ENCODE measurements around the gene ZC3H12A.
"Not testable (repeated sequence)": the region's sequence is repeated elsewhere in the genome, so short reads cannot be mapped to it uniquely, and the experiment has no call there.

ZC3H12A gene

DNA sequence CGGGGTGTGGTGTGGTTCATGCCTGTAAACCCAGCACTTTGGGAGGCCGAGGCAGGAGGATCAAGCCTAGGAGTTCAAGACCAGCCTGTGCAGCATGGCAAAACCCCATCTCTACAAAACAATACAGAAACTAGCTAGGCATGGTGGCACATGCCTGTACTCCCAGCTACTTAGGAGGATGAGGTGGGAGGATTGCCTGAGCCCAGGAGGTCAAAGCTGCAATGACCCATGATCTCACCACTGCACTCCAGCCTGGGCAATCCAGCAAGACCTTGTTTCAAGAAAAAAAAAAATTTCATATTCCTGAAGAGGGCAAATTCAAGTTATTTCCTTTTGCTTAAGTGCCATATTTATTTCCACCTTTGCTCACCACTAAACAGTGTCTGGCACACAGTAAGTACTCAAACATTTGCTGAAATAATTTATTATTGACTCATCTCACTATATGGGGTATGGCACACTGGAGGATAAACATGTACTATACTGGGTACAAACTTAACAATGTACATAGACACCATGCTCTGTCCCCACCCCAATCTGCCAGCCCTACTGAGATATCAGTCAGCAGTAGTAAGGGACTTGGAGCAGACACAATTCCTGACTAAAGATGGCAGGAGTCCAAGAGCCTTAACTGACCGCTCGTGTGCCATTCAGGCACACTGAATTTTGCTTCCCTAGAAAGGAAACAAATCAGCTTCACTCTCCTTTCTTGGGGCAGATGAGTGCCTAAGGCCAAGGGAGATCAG lies 24.7 kb downstream of the ZC3H12A start:
- H3K4me3 ChIP-seq (ENCODE audit: low read depth, low read length) = no peak overlapping the region
- TF ChIP-seq, protein P1, sequence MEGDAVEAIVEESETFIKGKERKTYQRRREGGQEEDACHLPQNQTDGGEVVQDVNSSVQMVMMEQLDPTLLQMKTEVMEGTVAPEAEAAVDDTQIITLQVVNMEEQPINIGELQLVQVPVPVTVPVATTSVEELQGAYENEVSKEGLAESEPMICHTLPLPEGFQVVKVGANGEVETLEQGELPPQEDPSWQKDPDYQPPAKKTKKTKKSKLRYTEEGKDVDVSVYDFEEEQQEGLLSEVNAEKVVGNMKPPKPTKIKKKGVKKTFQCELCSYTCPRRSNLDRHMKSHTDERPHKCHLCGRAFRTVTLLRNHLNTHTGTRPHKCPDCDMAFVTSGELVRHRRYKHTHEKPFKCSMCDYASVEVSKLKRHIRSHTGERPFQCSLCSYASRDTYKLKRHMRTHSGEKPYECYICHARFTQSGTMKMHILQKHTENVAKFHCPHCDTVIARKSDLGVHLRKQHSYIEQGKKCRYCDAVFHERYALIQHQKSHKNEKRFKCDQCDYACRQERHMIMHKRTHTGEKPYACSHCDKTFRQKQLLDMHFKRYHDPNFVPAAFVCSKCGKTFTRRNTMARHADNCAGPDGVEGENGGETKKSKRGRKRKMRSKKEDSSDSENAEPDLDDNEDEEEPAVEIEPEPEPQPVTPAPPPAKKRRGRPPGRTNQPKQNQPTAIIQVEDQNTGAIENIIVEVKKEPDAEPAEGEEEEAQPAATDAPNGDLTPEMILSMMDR (conservative IDR thresholded peaks at IDR 0.05; ENCODE audit: low read depth, low read length) = no peak
- peak; percentile 70 for DNase-seq (ENCODE audit: low read depth)

DNA sequence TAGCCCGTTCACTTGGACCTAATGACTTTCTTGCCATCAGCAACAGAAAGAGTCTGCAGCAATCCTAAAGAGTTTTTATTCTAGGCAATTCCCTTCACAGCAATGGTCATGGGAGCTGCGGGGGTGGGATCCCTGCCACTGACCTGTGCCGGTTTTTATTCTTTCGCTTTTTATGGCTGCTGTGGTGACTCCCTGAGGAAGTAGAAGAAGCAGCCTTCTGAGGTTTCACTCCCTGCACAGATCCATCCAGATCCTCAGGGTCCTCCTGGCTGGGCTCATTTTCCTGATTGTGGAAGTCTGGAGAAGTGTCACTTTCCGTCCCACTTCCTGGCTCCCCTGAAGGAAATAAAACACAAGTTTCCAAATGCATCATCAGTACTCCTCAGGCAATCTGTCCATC lies 27.3 kb downstream of the ZC3H12A start:
- H3K4me3 ChIP-seq (ENCODE audit: low read depth, low read length) = no peak overlapping the region
- TF ChIP-seq, protein P1 (conservative IDR thresholded peaks at IDR 0.05; ENCODE audit: low read depth, low read length) = no peak
- no peak for DNase-seq (ENCODE audit: low read depth)

DNA sequence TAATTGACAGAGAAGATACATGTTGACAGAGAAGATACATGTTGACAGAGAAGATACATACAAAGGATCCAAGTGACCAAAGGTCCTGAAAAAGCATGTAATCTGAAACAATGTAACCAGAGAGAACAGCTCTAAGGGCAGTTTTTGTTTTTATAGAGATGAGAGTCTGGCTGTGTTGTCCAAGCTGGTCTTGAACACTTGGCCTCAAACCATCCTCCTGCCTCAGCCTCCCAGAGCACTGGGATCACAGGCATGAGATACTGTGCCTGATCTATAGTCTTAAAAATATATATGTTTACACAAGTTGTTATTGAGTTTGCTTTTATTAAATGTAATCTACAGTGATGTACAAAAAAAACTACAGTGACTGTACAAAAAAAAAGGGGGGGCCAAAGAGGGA lies 27.7 kb downstream of the ZC3H12A start:
- H3K4me3 ChIP-seq (ENCODE audit: low read depth, low read length) = no peak overlapping the region
- DNase-seq (ENCODE audit: low read depth) = no peak
- TF ChIP-seq, protein P1 (conservative IDR thresholded peaks at IDR 0.05; ENCODE audit: low read depth, low read length) = no peak

DNA sequence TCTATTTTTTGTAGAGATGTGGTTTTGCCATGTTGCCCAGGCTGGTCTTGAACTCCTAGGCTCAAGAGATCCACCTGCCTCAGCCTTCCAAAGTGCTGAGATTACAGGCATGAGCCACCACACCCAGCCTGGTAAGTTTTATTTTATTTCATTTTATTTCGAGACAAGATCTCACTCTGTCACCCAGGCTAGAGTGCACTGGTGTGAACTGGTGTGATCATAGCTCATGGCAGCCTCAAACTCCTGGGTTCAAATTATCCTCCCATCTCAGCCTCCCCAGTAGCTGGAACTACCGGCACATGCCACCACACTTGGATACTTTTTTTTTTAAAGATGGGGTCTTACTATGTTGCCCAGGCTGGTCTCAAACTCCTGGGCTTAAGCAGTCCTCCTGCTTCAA lies 28.4 kb downstream of the ZC3H12A start:
- not testable (repeated sequence) for DNase-seq (ENCODE audit: low read depth); H3K4me3 ChIP-seq (ENCODE audit: low read depth, low read length)

DNA sequence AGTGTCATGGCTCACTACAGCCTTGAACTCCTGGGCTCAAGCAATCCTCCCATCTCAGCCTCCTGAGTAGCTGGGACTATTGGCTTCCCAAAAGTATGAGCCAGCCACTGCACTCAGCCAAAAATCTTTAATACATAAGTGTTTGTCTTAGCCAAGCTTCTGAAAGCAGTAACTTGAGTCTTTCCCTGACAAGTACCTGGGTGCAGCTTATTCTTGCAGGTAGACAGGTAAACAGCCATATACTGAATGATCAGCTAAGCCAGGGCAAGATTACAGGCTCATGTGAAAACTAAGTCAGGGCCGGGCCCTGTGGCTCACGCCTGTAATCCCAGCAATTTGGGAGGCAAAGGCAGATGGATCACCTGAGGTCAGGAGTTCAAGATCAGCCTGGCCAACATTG lies 32.4 kb downstream of the ZC3H12A start:
- no peak overlapping the region for H3K4me3 ChIP-seq (ENCODE audit: low read depth, low read length)
- TF ChIP-seq, protein P1 (conservative IDR thresholded peaks at IDR 0.05; ENCODE audit: low read depth, low read length) = no peak
- no peak for DNase-seq (ENCODE audit: low read depth)

DNA sequence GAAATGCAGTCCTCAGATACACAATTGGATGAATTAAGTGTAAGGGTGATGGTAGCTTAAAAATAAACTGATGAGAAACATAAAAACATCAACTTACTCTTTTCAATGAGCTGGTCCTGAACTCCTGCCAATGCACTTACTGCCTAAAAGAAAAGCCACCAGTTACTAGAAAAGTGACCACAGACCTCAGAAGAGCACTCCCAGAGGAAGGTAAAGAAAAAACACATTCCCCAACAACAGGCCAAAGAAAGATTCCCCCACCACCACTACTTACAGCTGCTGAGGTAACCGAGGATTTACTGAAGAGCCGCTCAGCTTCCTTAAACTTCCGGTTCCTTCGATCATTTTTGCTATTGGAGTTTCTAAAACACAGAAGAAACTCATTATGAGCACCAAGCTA lies 34.8 kb downstream of the ZC3H12A start:
- H3K4me3 ChIP-seq (ENCODE audit: low read depth, low read length) = no peak overlapping the region
- TF ChIP-seq, protein P1 (conservative IDR thresholded peaks at IDR 0.05; ENCODE audit: low read depth, low read length) = peak; percentile 52
- DNase-seq (ENCODE audit: low read depth) = peak; percentile 59

DNA sequence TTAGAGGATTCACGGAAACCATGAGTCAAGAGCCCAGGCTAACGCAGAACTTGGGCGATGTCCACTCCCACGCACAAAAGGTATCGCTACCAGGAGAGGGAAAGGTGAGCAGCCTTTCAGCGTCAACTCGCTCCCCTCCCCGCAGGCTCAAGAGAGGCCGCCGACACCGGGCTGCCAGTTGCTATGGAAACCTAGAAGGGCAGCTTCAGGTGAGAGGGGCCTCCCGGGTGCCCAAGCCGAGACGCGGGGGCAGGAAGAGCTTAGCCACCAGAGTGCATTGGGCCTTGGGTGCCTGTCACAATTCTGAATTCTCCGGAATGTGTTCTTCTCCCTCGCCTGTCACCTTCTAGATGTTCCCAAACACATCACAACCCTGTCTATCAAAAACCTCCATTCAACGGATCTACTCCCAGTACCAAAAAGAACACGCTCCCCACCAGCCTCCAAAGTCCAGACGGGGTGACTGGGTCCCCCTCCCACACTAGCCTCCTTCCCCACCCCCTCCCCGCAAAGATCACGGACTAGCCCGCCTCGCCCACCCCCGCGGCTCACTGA lies 39.5 kb downstream of the ZC3H12A start:
- H3K4me3 ChIP-seq (ENCODE audit: low read depth, low read length) = peak overlapping the region; percentile 84
- DNase-seq (ENCODE audit: low read depth) = peak; percentile 16
- TF ChIP-seq, protein P1 (conservative IDR thresholded peaks at IDR 0.05; ENCODE audit: low read depth, low read length) = no peak

Data from choroid plexus epithelial cell (primary cell).